WTC11 (cell line): ENCODE measurements around the gene PPP1R9A. TPM values are rescaled to one million over a fixed set of nuclear protein-coding genes. Genes with fewer than 3 reads are reported as not detected.

ENCODE experiments used
- ATAC-seq: fragments of 200-7000 bp; cut with Tn5 transposase; 2 replicates; pipeline ENCODE4 v1.10.0; 2021; ENCODE audit warnings: mild to moderate bottlenecking, moderate library complexity
- CTCF ChIA-PET: fragments of 300-600 bp; sonication (Branson Sonifier 250); formaldehyde crosslinking; loops from one replicate; lab custom pipeline; 2021; ENCODE audit warnings: antibody characterized with exemption; lab: Charles Lee
- POLR2A ChIA-PET: fragments of 350-600 bp; sonication (Branson Sonifier 250); formaldehyde crosslinking; loops from one replicate; lab custom pipeline; 2021; ENCODE audit warnings: antibody characterized with exemption; lab: Charles Lee
- DNase-seq: peaks from one replicate; pipeline ENCODE4 v3.0.0; 2021; ENCODE audit warnings: low spot score
- H3K27ac Mint-ChIP-seq: 2 replicates; pipeline ENCODE4 v1.8.0; 2021; ENCODE audit warnings: mixed read lengths
- H3K27me3 Mint-ChIP-seq: 2 replicates; pipeline ENCODE4 v1.8.0; 2021; ENCODE audit warnings: low read depth, mild to moderate bottlenecking, moderate library complexity, mixed read lengths
- H3K36me3 Mint-ChIP-seq: 2 replicates; pipeline ENCODE4 v1.8.0; 2021; ENCODE audit warnings: mixed read lengths
- H3K4me1 Mint-ChIP-seq: 2 replicates; pipeline ENCODE4 v1.8.0; 2022; ENCODE audit warnings: mixed read lengths
- H3K4me3 Mint-ChIP-seq: 2 replicates; pipeline ENCODE4 v1.8.0; 2021; ENCODE audit warnings: mild to moderate bottlenecking, moderate library complexity, mixed read lengths
- H3K9me3 Mint-ChIP-seq: 2 replicates; pipeline ENCODE4 v1.8.0; 2021; ENCODE audit warnings: mixed read lengths
- E2F4 ChIP-seq: sonication (generic); formaldehyde crosslinking; IDR thresholded peaks from 2 replicates; pipeline ENCODE4 v1.8.1; 2022; ENCODE audit warnings: low read depth, mild to moderate bottlenecking, moderate library complexity, missing genetic modification reagents, borderline replicate concordance
- ELF4 ChIP-seq: sonication (generic); formaldehyde crosslinking; IDR thresholded peaks from 2 replicates; pipeline ENCODE4 v1.8.1; 2022; ENCODE audit warnings: low read depth, mild to moderate bottlenecking, moderate library complexity, missing genetic modification reagents
- GRHL2 ChIP-seq: fragments of 250-450 bp; sonication (Bioruptor Pico); IDR thresholded peaks from 2 replicates; pipeline ENCODE4 v1.8.0; 2022; ENCODE audit warnings: mild to moderate bottlenecking, moderate library complexity; ENCODE audit not compliant: insufficient replicate concordance, severe bottlenecking
- IRF1 ChIP-seq: sonication (generic); formaldehyde crosslinking; IDR thresholded peaks from 2 replicates; pipeline ENCODE4 v1.8.0; 2023; ENCODE audit warnings: missing genetic modification reagents
- MLX ChIP-seq: sonication (generic); formaldehyde crosslinking; IDR thresholded peaks from 2 replicates; pipeline ENCODE4 v1.8.1; 2023; ENCODE audit warnings: mild to moderate bottlenecking, missing genetic modification reagents, moderate library complexity
- NR1H2 ChIP-seq: sonication (generic); formaldehyde crosslinking; IDR thresholded peaks from 2 replicates; pipeline ENCODE4 v1.9.0; 2021; ENCODE audit warnings: mild to moderate bottlenecking, moderate library complexity, missing genetic modification reagents
- PRDM15 ChIP-seq: sonication (generic); formaldehyde crosslinking; IDR thresholded peaks from 2 replicates; pipeline ENCODE4 v1.8.0; 2022; ENCODE audit warnings: missing genetic modification reagents
- RORB ChIP-seq: fragments of 250-450 bp; sonication (Bioruptor Pico); IDR thresholded peaks from 2 replicates; pipeline ENCODE4 v1.9.0; 2021; ENCODE audit warnings: mild to moderate bottlenecking
- SMAD4 ChIP-seq: sonication (generic); formaldehyde crosslinking; IDR thresholded peaks from 2 replicates; pipeline ENCODE4 v1.8.0; 2022; ENCODE audit warnings: mild to moderate bottlenecking, missing genetic modification reagents
- USF2 ChIP-seq: sonication (generic); formaldehyde crosslinking; IDR thresholded peaks from 2 replicates; pipeline ENCODE4 v1.8.1; 2023; ENCODE audit warnings: mild to moderate bottlenecking, missing genetic modification reagents, moderate library complexity
- ZBTB21 ChIP-seq: sonication (generic); formaldehyde crosslinking; IDR thresholded peaks from 2 replicates; pipeline ENCODE4 v1.8.1; 2023; ENCODE audit warnings: mild to moderate bottlenecking, missing genetic modification reagents, borderline replicate concordance
- ZMAT4 ChIP-seq: fragments of 250-450 bp; sonication (Bioruptor Pico); IDR thresholded peaks from 2 replicates; pipeline ENCODE4 v1.9.0; 2021; ENCODE audit warnings: mild to moderate bottlenecking
- ZNF138 ChIP-seq: sonication (generic); formaldehyde crosslinking; conservative IDR thresholded peaks from 2 replicates; pipeline ENCODE4 v1.8.1; 2022; ENCODE audit warnings: mild to moderate bottlenecking, moderate library complexity, missing genetic modification reagents
- ZNF263 ChIP-seq: sonication (generic); formaldehyde crosslinking; IDR thresholded peaks from 2 replicates; pipeline ENCODE4 v1.8.1; 2022; ENCODE audit warnings: low read depth, mild to moderate bottlenecking, moderate library complexity, missing genetic modification reagents
- ZNF317 ChIP-seq: sonication (generic); formaldehyde crosslinking; IDR thresholded peaks from 2 replicates; pipeline ENCODE4 v1.8.1; 2023; ENCODE audit warnings: low read depth, mild to moderate bottlenecking, moderate library complexity, missing genetic modification reagents, borderline replicate concordance
- total RNA-seq: library from RNA; stranded (reverse); gene quantifications from 3 replicates; pipeline ENCODE4 v1.2.3, GENCODE V29; 2021

The PPP1R9A gene
- total RNA-seq, 1 experiment from 2014 or later, result 16.8 TPM

- TF ChIP-seq USF2 (CRISPR knock-in tag) (no peak), SMAD4 (CRISPR knock-in tag) (no peak)
Measured at GRCh38 chr7:95169678-95170077, 262.3 kb downstream of the PPP1R9A start (continued).

GRCh38 chr7:95172420-95172819 lies 265.0 kb downstream of the PPP1R9A start:
- TF ChIP-seq MLX (CRISPR knock-in tag), result no peak
- TF ChIP-seq, all 79 proteins: peak for 0
- no peaks in the 10 kb centered on the region for H3K27me3 Mint-ChIP-seq
- POLR2A ChIA-PET, result no interaction called here
- no peaks in the 10 kb centered on the region for H3K4me1 Mint-ChIP-seq
- H3K27ac Mint-ChIP-seq, result no peak overlapping the region
- DNase-seq (no peak), ATAC-seq (no peak)
- H3K9me3 Mint-ChIP-seq, result peaks cover 4% of the 10 kb centered on the region; the same call in 1 of the 2 replicates
- H3K4me3 Mint-ChIP-seq, result no peak overlapping the region
- no peaks in the 10 kb centered on the region for H3K36me3 Mint-ChIP-seq
- CTCF ChIA-PET, result no interaction called here

GRCh38 chr7:95190515-95190914 lies 283.1 kb downstream of the PPP1R9A start:
- CTCF ChIA-PET, result interaction anchor here (1.5 kb wide), 1 partner anchor 286 kb away, joined by 7 read pairs; no protein-coding TSS in a partner anchor
- Mint-ChIP-seq H3K27me3 (no peaks in the 10 kb centered on the region), H3K9me3 (peaks cover 5% of the 10 kb centered on the region; the same call in 1 of the 2 replicates), H3K27ac (no peak overlapping the region), H3K4me1 (no peaks in the 10 kb centered on the region), H3K36me3 (peaks cover 3% of the 10 kb centered on the region; the same call in 1 of the 2 replicates), H3K4me3 (no peak overlapping the region)
- ATAC-seq (peak; percentile 44; the same call in 1 of the 2 replicates), DNase-seq (peak; percentile 13)
- TF ChIP-seq ZNF317 (CRISPR knock-in tag) (no peak), ZNF138 (no peak), NR1H2 (no peak), ZBTB21 (CRISPR knock-in tag) (no peak), ZMAT4 (CRISPR knock-in tag) (no peak), RORB (CRISPR knock-in tag) (no peak), IRF1 (CRISPR knock-in tag) (no peak), E2F4 (CRISPR knock-in tag) (no peak), ELF4 (CRISPR knock-in tag) (no peak), PRDM15 (no peak), ZNF263 (CRISPR knock-in tag) (no peak), GRHL2 (CRISPR knock-in tag) (no peak)
- POLR2A ChIA-PET, result no interaction called here
